GM20000 (cell line): ENCODE results near the gene POC1A.

Experiments
- DNase-seq: peaks from one replicate; pipeline ENCODE4 v3.0.0; 2012; ENCODE audit warnings: low spot score
- TF ChIP-seq, protein P1 (sequence below): IDR thresholded peaks from 2 replicates; pipeline ENCODE4 v1.5.1; 2012; ENCODE audit warnings: mild to moderate bottlenecking, control low read depth; ENCODE audit errors: extremely low read depth, missing control alignments

Gene POC1A

DNA sequence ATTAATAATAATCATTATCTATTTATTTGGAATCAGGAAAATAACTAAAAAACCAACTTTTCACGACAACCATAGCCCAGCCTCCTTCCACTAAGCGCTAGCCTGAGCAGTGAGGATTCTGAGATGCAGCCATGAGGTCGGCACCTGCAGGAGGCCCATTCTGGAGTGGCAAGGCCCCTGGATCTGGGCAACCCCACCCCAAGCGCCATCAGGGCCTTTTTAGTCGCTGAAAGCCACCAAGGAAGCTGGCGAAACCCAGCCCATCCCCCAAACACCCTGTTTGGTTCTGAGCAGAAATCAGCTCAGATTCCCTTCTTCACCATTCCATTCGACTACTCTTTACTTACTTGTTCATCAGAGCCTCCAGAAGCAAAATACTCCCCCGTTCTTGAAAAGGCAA is 29.5 kb downstream of the POC1A start:
- no peak for DNase-seq
- TF ChIP-seq, protein P1, sequence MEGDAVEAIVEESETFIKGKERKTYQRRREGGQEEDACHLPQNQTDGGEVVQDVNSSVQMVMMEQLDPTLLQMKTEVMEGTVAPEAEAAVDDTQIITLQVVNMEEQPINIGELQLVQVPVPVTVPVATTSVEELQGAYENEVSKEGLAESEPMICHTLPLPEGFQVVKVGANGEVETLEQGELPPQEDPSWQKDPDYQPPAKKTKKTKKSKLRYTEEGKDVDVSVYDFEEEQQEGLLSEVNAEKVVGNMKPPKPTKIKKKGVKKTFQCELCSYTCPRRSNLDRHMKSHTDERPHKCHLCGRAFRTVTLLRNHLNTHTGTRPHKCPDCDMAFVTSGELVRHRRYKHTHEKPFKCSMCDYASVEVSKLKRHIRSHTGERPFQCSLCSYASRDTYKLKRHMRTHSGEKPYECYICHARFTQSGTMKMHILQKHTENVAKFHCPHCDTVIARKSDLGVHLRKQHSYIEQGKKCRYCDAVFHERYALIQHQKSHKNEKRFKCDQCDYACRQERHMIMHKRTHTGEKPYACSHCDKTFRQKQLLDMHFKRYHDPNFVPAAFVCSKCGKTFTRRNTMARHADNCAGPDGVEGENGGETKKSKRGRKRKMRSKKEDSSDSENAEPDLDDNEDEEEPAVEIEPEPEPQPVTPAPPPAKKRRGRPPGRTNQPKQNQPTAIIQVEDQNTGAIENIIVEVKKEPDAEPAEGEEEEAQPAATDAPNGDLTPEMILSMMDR = no peak

DNA sequence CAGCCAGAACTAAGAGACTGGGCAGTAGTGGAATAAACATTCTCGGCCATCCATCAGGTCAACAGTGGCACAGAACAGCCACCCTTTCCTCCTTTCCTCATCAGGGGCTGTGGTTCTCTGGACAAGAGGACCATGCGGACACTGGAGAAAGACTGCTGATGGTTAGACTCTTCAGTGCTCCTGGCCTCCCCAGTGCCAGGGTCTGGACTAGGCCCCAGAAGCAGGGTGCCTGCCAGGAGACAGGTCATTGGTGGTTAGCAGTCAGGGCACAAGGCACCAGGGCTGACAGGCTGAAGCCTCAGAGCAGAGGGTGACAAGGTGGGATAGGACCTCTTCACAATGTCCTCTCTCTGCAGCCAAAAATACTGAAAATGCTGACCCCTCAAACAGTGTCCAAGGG is 30.1 kb downstream of the POC1A start:
- no peak for DNase-seq
- TF ChIP-seq, protein P1 = no peak

DNA sequence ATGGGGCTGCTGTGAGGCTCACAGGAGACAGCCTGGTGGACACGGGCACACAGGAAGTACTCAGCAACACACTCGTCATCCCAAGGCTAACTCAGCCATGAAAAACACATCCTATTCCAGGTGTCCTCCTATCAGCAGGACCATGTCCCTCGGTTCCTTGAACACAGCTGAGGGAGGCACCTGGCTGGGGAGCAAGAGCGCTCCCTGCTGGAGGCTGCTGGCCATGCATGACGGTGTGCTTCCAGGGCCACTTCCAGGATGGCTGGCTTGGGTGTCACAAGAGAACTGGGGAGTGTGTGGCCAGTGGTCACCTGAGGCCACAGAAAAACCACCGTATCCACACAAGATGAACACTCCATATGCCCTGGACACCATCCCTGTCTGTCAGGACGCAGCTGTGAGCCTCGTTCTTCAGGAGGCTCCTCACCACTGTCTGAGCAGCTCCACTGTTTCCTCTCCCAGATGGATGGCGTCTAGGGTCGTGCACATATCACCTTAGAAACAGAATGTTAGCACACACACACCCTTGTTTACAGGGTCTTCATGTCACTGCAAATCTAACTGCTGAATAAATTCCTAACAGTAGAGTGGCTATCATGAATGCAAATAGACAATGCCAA is 31.0 kb downstream of the POC1A start:
- DNase-seq = peak; percentile 85
- TF ChIP-seq, protein P1 = peak; percentile 98

DNA sequence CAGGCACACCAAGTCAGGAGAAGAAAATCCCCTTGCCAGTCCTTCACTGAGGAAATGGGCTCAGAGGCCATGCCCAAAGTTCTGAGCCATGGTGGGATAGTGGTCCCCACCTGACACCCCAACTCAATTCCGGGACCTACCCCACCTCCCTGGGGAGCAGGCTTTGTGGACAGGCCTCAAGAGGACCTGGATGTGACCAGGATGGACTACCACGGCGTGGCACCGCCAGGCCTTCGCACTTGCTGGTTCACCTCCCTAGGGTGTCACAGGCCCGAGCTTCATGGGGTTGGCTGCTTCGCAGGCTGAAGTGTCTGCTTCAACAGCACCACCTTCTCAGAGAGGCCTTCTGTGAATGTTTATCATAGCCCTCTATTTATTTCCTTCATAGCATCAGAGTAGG is 31.7 kb downstream of the POC1A start:
- TF ChIP-seq, protein P1 = no peak
- DNase-seq = no peak

DNA sequence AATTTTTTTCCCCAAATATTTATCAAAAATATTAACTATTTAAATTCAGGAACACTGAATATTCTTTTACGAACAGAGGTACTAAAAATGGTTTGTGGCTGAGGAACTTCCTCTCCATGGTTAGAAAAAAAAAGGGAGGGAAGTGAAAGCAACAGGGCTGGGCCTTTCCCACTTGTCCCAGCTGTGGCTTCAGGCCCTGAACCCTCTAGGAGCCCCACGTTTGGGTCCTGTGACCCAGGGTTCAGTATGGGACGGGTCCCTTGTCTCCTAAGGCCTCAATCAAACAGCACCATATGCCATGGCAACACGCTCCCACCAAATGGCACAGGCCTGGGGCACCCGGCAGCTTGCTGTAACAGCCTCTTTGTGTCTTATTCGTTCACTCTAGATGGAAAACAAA is 32.4 kb downstream of the POC1A start:
- peak; percentile 41 for DNase-seq
- TF ChIP-seq, protein P1 = no peak

DNA sequence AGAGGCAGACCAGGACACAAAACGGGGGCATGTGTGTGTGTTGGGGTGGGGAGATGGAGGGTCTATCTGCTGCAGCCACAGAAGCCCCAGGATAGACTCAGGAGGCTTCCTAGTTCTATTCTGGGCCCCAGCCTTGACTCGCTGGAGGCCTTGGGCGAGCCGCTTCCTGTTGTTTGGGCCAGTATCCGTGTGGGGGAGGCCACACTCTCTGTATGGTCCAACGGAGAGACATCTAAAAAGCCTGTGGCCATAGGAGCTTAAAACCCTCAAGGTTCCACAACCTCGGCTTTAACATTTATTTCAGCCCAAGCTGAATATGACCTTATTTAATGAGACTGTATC is 32.8 kb downstream of the POC1A start:
- TF ChIP-seq, protein P1 = no peak
- DNase-seq = peak; percentile 58

DNA sequence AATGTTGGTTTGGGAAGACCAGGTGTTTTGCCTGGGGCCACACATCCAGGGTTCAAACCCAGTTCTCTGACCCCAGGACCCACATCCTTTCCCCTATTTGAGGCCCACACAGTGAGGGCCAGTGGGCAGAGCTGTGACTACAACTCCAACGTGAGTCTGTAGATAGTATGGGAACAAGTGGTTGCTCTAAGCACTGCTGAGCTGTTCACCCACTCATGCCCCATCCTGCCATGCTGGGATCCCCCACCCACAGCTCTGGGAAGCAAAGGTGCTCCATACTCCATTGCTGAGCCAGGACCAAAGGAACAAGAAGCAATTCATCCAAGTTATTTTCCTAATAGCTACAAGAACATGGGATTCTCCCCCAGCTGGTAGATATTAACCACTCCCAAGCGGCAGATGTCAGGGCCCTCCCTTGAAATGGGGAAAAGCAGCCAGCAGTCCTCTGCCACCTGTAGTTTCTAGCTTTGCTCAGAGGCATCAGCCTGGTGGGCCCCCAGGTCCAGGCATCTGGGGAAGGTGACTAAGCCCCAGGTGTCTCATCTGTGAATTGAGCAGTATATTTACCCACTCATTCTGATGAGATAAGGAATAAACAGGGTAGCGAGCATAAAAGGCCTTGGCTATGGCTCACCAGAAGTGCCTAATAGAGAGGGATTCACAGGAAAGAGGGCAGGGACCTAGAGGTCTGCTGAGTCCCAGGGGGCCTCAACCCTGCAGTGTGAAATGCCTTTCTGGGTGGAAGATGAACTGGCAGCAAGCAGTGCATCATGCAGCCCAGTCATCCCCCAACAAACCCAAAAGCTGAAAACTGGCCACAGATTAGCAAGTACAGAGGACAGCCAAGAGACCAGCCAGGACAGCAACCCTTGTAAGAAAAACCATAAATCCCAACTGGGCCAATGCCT is 33.4 kb downstream of the POC1A start:
- DNase-seq = peak; percentile 41
- TF ChIP-seq, protein P1 = no peak
